ENCODE results near the gene FAM47E.
"Not testable (repeated sequence)": the region's sequence is repeated elsewhere in the genome, so short reads cannot be mapped to it uniquely, and the experiment has no call there.

Gene FAM47E

GRCh38 chr4:76275486-76276124 lies 24.1 kb downstream of the FAM47E start:
- no peak for DNase-seq (ENCODE audit: low spot score)
- TF ChIP-seq CTCF (IDR thresholded peaks at IDR 0.05; ENCODE audit: extremely low read depth, missing control alignments) = no peak

- no peak for DNase-seq (ENCODE audit: low spot score)
- no peak for TF ChIP-seq CTCF (IDR thresholded peaks at IDR 0.05; ENCODE audit: extremely low read depth, missing control alignments)
Observed at GRCh38 chr4:76276813-76277212, 25.3 kb downstream of the FAM47E start.

- TF ChIP-seq CTCF (IDR thresholded peaks at IDR 0.05; ENCODE audit: extremely low read depth, missing control alignments) = no peak
- no peak for DNase-seq (ENCODE audit: low spot score)
Observed at GRCh38 chr4:76277667-76278066, 26.1 kb downstream of the FAM47E start.

- no peak for TF ChIP-seq CTCF (IDR thresholded peaks at IDR 0.05; ENCODE audit: extremely low read depth, missing control alignments)
- DNase-seq (ENCODE audit: low spot score) = no peak
Observed at GRCh38 chr4:76278583-76278982, 27.1 kb downstream of the FAM47E start.

GRCh38 chr4:76279462-76279861 lies 27.9 kb downstream of the FAM47E start:
- no peak for TF ChIP-seq CTCF (IDR thresholded peaks at IDR 0.05; ENCODE audit: extremely low read depth, missing control alignments)
- no peak for DNase-seq (ENCODE audit: low spot score)

DNA sequence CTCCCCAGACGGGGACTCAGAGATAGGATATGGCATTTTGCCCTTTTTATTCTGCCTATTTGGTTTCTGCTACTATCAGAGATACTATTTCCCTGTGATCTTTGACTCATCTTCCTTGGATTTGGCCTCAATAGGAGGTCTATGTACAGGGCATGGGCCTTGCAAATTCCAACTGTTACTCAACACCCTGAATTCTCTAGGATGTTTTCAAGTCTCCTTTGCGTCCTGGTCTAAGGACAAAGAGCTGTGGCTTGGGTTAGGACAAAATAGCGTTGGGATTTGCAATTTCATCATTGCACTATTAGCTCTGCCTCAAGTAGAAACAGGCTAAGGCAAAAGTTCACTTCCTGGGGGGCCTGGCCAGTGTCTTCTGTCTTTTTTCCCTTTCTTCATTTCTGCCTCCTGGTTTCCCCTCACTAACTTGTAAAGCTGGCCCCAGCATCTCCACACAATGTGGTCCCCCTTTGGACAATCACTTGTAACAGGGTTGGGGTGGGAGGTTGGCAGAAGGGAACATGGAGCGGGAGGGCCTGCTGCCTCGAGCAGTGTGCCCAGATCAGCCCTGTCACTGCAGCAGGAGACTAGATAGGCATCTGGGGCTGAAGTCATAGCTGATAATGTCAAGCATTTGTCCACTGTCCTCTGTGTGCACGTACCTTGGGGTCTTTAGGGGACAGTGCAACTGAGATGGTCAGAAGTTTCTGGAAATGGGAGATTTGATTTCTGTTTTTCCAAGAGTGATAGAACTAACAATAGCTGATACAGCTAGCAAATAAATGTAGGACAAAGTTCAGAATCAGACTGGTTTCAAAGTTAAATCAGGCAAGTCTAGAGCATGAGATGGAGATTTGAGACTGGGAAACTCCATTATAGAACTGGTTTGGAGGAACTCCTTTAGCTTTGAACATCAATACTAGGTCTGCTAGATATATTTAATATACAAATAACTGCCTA lies 29.2 kb downstream of the FAM47E start:
- no peak for TF ChIP-seq CTCF (IDR thresholded peaks at IDR 0.05; ENCODE audit: extremely low read depth, missing control alignments)

GRCh38 chr4:76281594-76281993 lies 30.1 kb downstream of the FAM47E start:
- DNase-seq (ENCODE audit: low spot score) = not testable (repeated sequence)

More for the DNA sequence above, 29.2 kb downstream of the FAM47E start:
- no peak for DNase-seq (ENCODE audit: low spot score)

Measured in GM20000 (cell line).